Hepatocyte (in vitro differentiated cells): ENCODE data around the gene IGF2.

Source experiments
- EZH2 ChIP-seq: fragments of 200-600 bp; sonication (generic); IDR thresholded peaks from 2 replicates; pipeline ENCODE4 v1.6.1; 2016; ENCODE audit warnings: antibody characterized with exemption, mild to moderate bottlenecking, borderline replicate concordance
- TF ChIP-seq, protein P1 (sequence below): fragments of 200-600 bp; sonication (generic); IDR thresholded peaks from 2 replicates; pipeline ENCODE4 v1.5.1; 2016; ENCODE audit warnings: antibody characterized with exemption, mild to moderate bottlenecking; ENCODE audit not compliant: poor library complexity

DNA sequence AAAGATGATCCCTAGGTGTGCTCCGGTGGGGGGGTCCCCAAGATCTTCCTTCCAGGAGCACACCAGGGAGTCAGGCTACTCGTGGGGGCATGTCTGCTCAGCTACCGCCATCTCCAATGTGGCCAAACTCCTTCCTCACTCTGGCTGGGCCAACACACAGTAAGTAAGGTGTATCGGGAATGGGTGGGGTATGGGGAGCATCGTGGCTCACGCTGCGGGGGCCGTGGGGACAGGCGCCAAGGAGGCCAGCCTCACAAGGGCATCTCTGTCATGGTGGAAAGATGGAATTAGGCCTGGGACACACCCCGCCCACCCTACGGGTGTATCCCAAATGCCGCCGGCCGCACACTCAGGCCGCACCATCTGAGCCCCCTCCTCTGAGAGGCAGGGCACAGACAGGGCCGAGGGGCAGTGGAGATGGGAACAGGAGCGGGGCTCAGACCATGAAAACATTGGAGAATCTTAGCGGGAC is 8.3 kb downstream of the IGF2 start:
- no peak for TF ChIP-seq EZH2
- TF ChIP-seq, protein P1, sequence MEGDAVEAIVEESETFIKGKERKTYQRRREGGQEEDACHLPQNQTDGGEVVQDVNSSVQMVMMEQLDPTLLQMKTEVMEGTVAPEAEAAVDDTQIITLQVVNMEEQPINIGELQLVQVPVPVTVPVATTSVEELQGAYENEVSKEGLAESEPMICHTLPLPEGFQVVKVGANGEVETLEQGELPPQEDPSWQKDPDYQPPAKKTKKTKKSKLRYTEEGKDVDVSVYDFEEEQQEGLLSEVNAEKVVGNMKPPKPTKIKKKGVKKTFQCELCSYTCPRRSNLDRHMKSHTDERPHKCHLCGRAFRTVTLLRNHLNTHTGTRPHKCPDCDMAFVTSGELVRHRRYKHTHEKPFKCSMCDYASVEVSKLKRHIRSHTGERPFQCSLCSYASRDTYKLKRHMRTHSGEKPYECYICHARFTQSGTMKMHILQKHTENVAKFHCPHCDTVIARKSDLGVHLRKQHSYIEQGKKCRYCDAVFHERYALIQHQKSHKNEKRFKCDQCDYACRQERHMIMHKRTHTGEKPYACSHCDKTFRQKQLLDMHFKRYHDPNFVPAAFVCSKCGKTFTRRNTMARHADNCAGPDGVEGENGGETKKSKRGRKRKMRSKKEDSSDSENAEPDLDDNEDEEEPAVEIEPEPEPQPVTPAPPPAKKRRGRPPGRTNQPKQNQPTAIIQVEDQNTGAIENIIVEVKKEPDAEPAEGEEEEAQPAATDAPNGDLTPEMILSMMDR: no peak
